HCT116 (cell line): ENCODE measurements around the gene RPL10. TPM values are rescaled to one million over a fixed set of nuclear protein-coding genes. Genes with fewer than 3 reads are reported as not detected.

Experiments
- ATAC-seq: fragments of 200-7000 bp; cut with Tn5 transposase; 2 replicates; pipeline ENCODE4 v1.9.1; 2020; ENCODE audit warnings: mild to moderate bottlenecking, moderate library complexity
- BruUV-seq: library from RNA; stranded (reverse); fragments of 400-500 nt; replicated peaks from 2 replicates; lab custom pipeline; 2021; lab: Mats Ljungman, UMichigan
- CTCF ChIA-PET: fragments of 300-600 bp; sonication (Branson Sonifier 250); formaldehyde crosslinking; loops from one replicate; lab custom pipeline; 2021; ENCODE audit warnings: antibody characterized with exemption; lab: Charles Lee
- POLR2A ChIA-PET: fragments of 300-600, 350-600 bp; sonication (Branson Sonifier 250); formaldehyde crosslinking; loops from one replicate; lab custom pipeline; 2021; ENCODE audit warnings: antibody characterized with exemption; lab: Charles Lee
- RAD21 ChIA-PET, 2 experiments: fragments of 300-600 bp; sonication (Branson Sonifier 250); formaldehyde crosslinking; loops; one replicate each; lab custom pipeline; 2023; ENCODE audit warnings: low total read pairs in 2 of 2; ENCODE audit not compliant: uncharacterized antibody in 2 of 2, unreplicated experiment in 2 of 2, low non-redundant PET in 1 of 2; lab: Charles Lee
- DNase-seq: peaks from one replicate; pipeline ENCODE4 v3.0.0-alpha.2; 2010; ENCODE audit warnings: low read depth, low spot score
- H2AFZ ChIP-seq: fragments of 200-600 bp; shearing (Covaris generic), sonication (generic); 2 replicates; pipeline ENCODE4 v1.6.1; 2017; ENCODE audit warnings: low read depth, mixed run types, mixed read lengths, antibody characterized with exemption, low read length; ENCODE audit not compliant: poor library complexity, severe bottlenecking
- H3K27ac ChIP-seq: 2 replicates; pipeline ENCODE4 v1.5.1; 2012; ENCODE audit warnings: low read depth, low read length
- H3K27me3 ChIP-seq: fragments of 200-600 bp; sonication (generic); 2 replicates; pipeline ENCODE4 v1.6.1; 2016; ENCODE audit warnings: mixed run types, low read length, mixed read lengths; ENCODE audit not compliant: insufficient read depth
- H3K36me3 ChIP-seq, 2 experiments: fragments of 200-500 bp in 1 of 2; fragments of 200-600 bp in 1 of 2; sonication (Bioruptor generic) in 1 of 2; sonication (generic) in 1 of 2; 2 replicates each; pipeline versions ENCODE4 v1.5.1 to v1.6.1; 2014 to 2016; ENCODE audit warnings: low read length in 2 of 2, inconsistent platforms in 1 of 2, mixed read lengths in 1 of 2, mixed run types in 1 of 2; ENCODE audit not compliant: insufficient read depth in 2 of 2, control insufficient read depth in 1 of 2
- H3K4me1 ChIP-seq, 2 experiments: fragments of 200-600 bp in 1 of 2; sonication (generic) in 1 of 2; 2 replicates each; pipeline versions ENCODE4 v1.5.1 to v1.6.1; 2012 to 2017; ENCODE audit warnings: low read length in 2 of 2, inconsistent platforms in 1 of 2, mild to moderate bottlenecking in 1 of 2, mixed read lengths in 1 of 2, mixed run types in 1 of 2, moderate library complexity in 1 of 2; ENCODE audit not compliant: insufficient read depth in 2 of 2, control insufficient read depth in 1 of 2
- H3K4me2 ChIP-seq: fragments of 200-600 bp; sonication (generic); 2 replicates; pipeline ENCODE4 v1.6.1; 2017; ENCODE audit warnings: mixed run types, low read length, mixed read lengths
- H3K4me3 ChIP-seq, 2 experiments: fragments of 200-600 bp in 1 of 2; sonication (generic) in 1 of 2; replicated peaks in 1 of 2; 2 replicates each; pipeline ENCODE4 v1.5.1; 2011 to 2016; ENCODE audit warnings: low read length in 2 of 2, control low read depth in 1 of 2, low read depth in 1 of 2, mild to moderate bottlenecking in 1 of 2, mixed read lengths in 1 of 2, mixed run types in 1 of 2
- H3K79me2 ChIP-seq: fragments of 200-600 bp; sonication (generic); 2 replicates; pipeline ENCODE4 v1.6.1; 2017; ENCODE audit warnings: mild to moderate bottlenecking, mixed run types, low read length, moderate library complexity, mixed read lengths; ENCODE audit not compliant: insufficient read depth
- H3K9ac ChIP-seq: fragments of 200-600 bp; sonication (generic); 2 replicates; pipeline ENCODE4 v1.6.1; 2016; ENCODE audit warnings: low read length, mixed read lengths
- H3K9me2 ChIP-seq: fragments of 200-600 bp; sonication (generic), shearing (Covaris generic); 2 replicates; pipeline ENCODE4 v1.6.1; 2017; ENCODE audit warnings: mixed run types, mild to moderate bottlenecking, moderate library complexity; ENCODE audit not compliant: insufficient read depth
- H3K9me3 ChIP-seq, 2 experiments: fragments of 200-500 bp in 1 of 2; fragments of 200-600 bp in 1 of 2; sonication (Bioruptor generic) in 1 of 2; sonication (generic) in 1 of 2; 2 replicates each; pipeline ENCODE4 v1.6.1; 2014 to 2017; ENCODE audit warnings: low read length in 2 of 2, mixed read lengths in 2 of 2, inconsistent platforms in 1 of 2, low read depth in 1 of 2, mild to moderate bottlenecking in 1 of 2, mixed run types in 1 of 2, moderate library complexity in 1 of 2; ENCODE audit not compliant: control insufficient read depth in 1 of 2, insufficient read depth in 1 of 2
- H4K20me1 ChIP-seq: fragments of 200-600 bp; sonication (generic), shearing (Covaris generic); 2 replicates; pipeline ENCODE4 v1.6.1; 2017; ENCODE audit warnings: mixed run types, mild to moderate bottlenecking, moderate library complexity; ENCODE audit not compliant: insufficient read depth
- CBX3 ChIP-seq: IDR thresholded peaks from 2 replicates; pipeline ENCODE4 v1.6.1; 2012; ENCODE audit warnings: low read depth
- EGR1 ChIP-seq: IDR thresholded peaks from 2 replicates; pipeline ENCODE4 v1.6.1; 2012; ENCODE audit warnings: low read depth
- ELF1 ChIP-seq: IDR thresholded peaks from 2 replicates; pipeline ENCODE4 v1.6.1; 2012; ENCODE audit warnings: low read depth, borderline replicate concordance
- EZH2phosphoT487 ChIP-seq: fragments of 200-600 bp; IDR thresholded peaks from 2 replicates; pipeline ENCODE4 v1.6.1; 2018; ENCODE audit warnings: antibody characterized with exemption, borderline replicate concordance
- FOSL1 ChIP-seq: IDR thresholded peaks from 2 replicates; pipeline ENCODE4 v1.6.1; 2012; ENCODE audit warnings: low read depth
- JUND ChIP-seq: IDR thresholded peaks from 2 replicates; pipeline ENCODE4 v1.6.1; 2012
- RAD21 ChIP-seq: IDR thresholded peaks from 2 replicates; pipeline ENCODE4 v1.6.1; 2012; ENCODE audit warnings: low read depth, mild to moderate bottlenecking
- SIN3A ChIP-seq: IDR thresholded peaks from 2 replicates; pipeline ENCODE4 v1.6.1; 2012; ENCODE audit warnings: low read depth
- SP1 ChIP-seq: IDR thresholded peaks from 2 replicates; pipeline ENCODE4 v1.6.1; 2012; ENCODE audit warnings: low read depth
- TCF7L2 ChIP-seq: IDR thresholded peaks from 2 replicates; pipeline ENCODE4 v1.7.0; 2011; ENCODE audit warnings: borderline replicate concordance, inconsistent platforms; ENCODE audit not compliant: insufficient read depth, insufficient read length; ENCODE audit errors: extremely low read depth
- ZFX ChIP-seq: fragments of 450-650 bp; IDR thresholded peaks from 2 replicates; pipeline ENCODE4 v1.6.1; 2017
- ZNF274 ChIP-seq: fragments of 200-500 bp; sonication (Bioruptor generic); IDR thresholded peaks from 2 replicates; pipeline ENCODE4 v1.6.1; 2014; ENCODE audit warnings: mild to moderate bottlenecking, low read depth, low read length, inconsistent platforms
- intact Hi-C: fragments of 100-400 bp; cut with micrococcal nuclease; formaldehyde crosslinking; loops from 2 replicates; pipeline ENCODE4 v1.10.0; 2022
- total RNA-seq: library from RNA; stranded (reverse); gene quantifications from one replicate; pipeline ENCODE4 v1.2.1, GENCODE V29; 2021; ENCODE audit not compliant: unreplicated experiment
- TF ChIP-seq, protein P1 (sequence below): IDR thresholded peaks from 2 replicates; pipeline ENCODE4 v1.6.1; 2012; ENCODE audit warnings: low read depth
- TF ChIP-seq, protein P2 (sequence below): IDR thresholded peaks from 2 replicates; pipeline ENCODE4 v1.6.1; 2011; ENCODE audit warnings: mild to moderate bottlenecking, low read length, moderate library complexity; ENCODE audit not compliant: insufficient replicate concordance; ENCODE audit errors: extremely low read depth

Gene RPL10
- total RNA-seq, 1 experiment from 2014 or later, result 3,069 TPM

DNA sequence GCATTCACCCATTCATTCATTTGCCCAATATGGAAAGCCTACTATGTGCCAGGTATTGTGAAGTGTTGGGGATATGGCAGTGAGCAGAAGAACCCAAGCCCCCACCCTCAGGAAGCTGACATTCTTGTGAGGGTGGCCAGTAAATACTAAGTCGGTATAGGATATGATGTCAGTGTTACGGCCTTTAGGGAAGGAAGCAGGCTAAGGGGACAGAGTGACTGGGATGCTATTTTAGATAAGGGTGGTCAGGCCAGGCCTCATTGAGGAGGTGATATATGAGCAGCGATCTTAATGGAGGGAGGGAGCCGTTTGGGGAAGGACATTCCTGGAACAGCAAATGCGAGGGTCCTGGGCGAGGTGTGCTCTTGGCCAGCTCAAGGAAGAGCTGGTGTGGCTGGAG is 32.3 kb downstream of the RPL10 start:
- H3K4me3 ChIP-seq, result no peak overlapping the region
- RAD21 ChIA-PET, result no interaction called here
- no peaks in the 10 kb centered on the region for H3K9me2 ChIP-seq
- peaks cover 0 to 17% of the 10 kb centered on the region in 2 experiments; a peak in 2 of 4 replicates for H3K4me1 ChIP-seq
- H3K36me3 ChIP-seq, result no peaks in the 10 kb centered on the region
- H4K20me1 ChIP-seq, result no peaks in the 10 kb centered on the region
- H3K27ac ChIP-seq, result no peak overlapping the region
- H3K79me2 ChIP-seq, result peaks cover 7% of the 10 kb centered on the region; the same call in 1 of the 2 replicates
- no peak for TF ChIP-seq EGR1
- TF ChIP-seq, protein P1, sequence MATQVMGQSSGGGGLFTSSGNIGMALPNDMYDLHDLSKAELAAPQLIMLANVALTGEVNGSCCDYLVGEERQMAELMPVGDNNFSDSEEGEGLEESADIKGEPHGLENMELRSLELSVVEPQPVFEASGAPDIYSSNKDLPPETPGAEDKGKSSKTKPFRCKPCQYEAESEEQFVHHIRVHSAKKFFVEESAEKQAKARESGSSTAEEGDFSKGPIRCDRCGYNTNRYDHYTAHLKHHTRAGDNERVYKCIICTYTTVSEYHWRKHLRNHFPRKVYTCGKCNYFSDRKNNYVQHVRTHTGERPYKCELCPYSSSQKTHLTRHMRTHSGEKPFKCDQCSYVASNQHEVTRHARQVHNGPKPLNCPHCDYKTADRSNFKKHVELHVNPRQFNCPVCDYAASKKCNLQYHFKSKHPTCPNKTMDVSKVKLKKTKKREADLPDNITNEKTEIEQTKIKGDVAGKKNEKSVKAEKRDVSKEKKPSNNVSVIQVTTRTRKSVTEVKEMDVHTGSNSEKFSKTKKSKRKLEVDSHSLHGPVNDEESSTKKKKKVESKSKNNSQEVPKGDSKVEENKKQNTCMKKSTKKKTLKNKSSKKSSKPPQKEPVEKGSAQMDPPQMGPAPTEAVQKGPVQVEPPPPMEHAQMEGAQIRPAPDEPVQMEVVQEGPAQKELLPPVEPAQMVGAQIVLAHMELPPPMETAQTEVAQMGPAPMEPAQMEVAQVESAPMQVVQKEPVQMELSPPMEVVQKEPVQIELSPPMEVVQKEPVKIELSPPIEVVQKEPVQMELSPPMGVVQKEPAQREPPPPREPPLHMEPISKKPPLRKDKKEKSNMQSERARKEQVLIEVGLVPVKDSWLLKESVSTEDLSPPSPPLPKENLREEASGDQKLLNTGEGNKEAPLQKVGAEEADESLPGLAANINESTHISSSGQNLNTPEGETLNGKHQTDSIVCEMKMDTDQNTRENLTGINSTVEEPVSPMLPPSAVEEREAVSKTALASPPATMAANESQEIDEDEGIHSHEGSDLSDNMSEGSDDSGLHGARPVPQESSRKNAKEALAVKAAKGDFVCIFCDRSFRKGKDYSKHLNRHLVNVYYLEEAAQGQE, result no peak
- no peak for TF ChIP-seq ZFX
- no peak for TF ChIP-seq SIN3A
- TF ChIP-seq CBX3, result no peak
- no peak for TF ChIP-seq RAD21
- TF ChIP-seq JUND, result no peak
- no peak for TF ChIP-seq ELF1
- BruUV-seq, result no TSS peak
- CTCF ChIA-PET, result no interaction called here
- ATAC-seq (no peak), DNase-seq (no peak)
- H2AFZ ChIP-seq, result no peak overlapping the region
- no peaks in the 10 kb centered on the region for H3K27me3 ChIP-seq
- no peak overlapping the region for H3K4me2 ChIP-seq
- POLR2A ChIA-PET, result no interaction called here
- H3K9ac ChIP-seq, result no peak overlapping the region
- H3K9me3 ChIP-seq, result no peaks in the 10 kb centered on the region
- intact Hi-C loops, result no loop called here

- Histone ChIP-seq H3K36me3 (no peaks in the 10 kb centered on the region), H3K9ac (no peak overlapping the region), H4K20me1 (no peaks in the 10 kb centered on the region), H3K4me2 (no peak overlapping the region), H3K4me1 (peaks cover 0 to 15% of the 10 kb centered on the region in 2 experiments; a peak in 2 of 4 replicates), H3K27me3 (no peaks in the 10 kb centered on the region), H3K79me2 (peaks cover 7% of the 10 kb centered on the region; the same call in 1 of the 2 replicates), H3K27ac (no peak overlapping the region), H3K9me3 (no peaks in the 10 kb centered on the region), H2AFZ (no peak overlapping the region), H3K9me2 (no peaks in the 10 kb centered on the region), H3K4me3 (no peak overlapping the region)
- no peak for TF ChIP-seq SIN3A
- no peak for TF ChIP-seq TCF7L2
- TF ChIP-seq, protein P2, sequence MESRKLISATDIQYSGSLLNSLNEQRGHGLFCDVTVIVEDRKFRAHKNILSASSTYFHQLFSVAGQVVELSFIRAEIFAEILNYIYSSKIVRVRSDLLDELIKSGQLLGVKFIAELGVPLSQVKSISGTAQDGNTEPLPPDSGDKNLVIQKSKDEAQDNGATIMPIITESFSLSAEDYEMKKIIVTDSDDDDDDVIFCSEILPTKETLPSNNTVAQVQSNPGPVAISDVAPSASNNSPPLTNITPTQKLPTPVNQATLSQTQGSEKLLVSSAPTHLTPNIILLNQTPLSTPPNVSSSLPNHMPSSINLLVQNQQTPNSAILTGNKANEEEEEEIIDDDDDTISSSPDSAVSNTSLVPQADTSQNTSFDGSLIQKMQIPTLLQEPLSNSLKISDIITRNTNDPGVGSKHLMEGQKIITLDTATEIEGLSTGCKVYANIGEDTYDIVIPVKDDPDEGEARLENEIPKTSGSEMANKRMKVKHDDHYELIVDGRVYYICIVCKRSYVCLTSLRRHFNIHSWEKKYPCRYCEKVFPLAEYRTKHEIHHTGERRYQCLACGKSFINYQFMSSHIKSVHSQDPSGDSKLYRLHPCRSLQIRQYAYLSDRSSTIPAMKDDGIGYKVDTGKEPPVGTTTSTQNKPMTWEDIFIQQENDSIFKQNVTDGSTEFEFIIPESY, result no peak
- TF ChIP-seq ZNF274, result no peak
- no peak for TF ChIP-seq FOSL1
- no peak for TF ChIP-seq SP1
- no peak for TF ChIP-seq EZH2phosphoT487
- BruUV-seq, result no TSS peak
- DNase-seq, result no peak
- ChIA-PET POLR2A (no interaction called here), CTCF (no interaction called here), RAD21 (no interaction called here)
- intact Hi-C loops, result no loop called here
- ATAC-seq, result no peak
These were observed 32.7 kb downstream of the RPL10 start for GRCh38 chrX:154430916-154431315.
